HG03378 (cell line): ENCODE results near the gene SCYL1.

ENCODE experiments used
- ATAC-seq: cut with Tn5 transposase; IDR thresholded peaks from one replicate; pipeline ENCODE4 v1.9.1; 2021; ENCODE audit warnings: mild to moderate bottlenecking, moderate library complexity; ENCODE audit not compliant: unreplicated experiment

SCYL1 gene

GRCh38 chr11:65551572-65552387 lies 26.9 kb downstream of the SCYL1 start:
- no peak for ATAC-seq

GRCh38 chr11:65552388-65552951 lies 27.6 kb downstream of the SCYL1 start:
- no peak for ATAC-seq

- ATAC-seq = no peak
Measured at GRCh38 chr11:65553301-65554001, 28.6 kb downstream of the SCYL1 start.

- ATAC-seq = no peak
Measured at GRCh38 chr11:65554057-65554818, 29.4 kb downstream of the SCYL1 start.

GRCh38 chr11:65554842-65555430 lies 30.1 kb downstream of the SCYL1 start:
- ATAC-seq = no peak

- no peak for ATAC-seq
Measured at GRCh38 chr11:65555693-65556231, 30.9 kb downstream of the SCYL1 start.

- ATAC-seq = no peak
Measured at GRCh38 chr11:65556470-65557279, 31.8 kb downstream of the SCYL1 start.

- ATAC-seq = no peak
Measured at GRCh38 chr11:65557280-65558001, 32.6 kb downstream of the SCYL1 start.

GRCh38 chr11:65558002-65558929 lies 33.4 kb downstream of the SCYL1 start, which contains the start of gene LTBP3:
Gene LTBP3, minus strand, starts transcription at chr11:65558359. Its CDS starts 400 bp downstream, at chr11:65557959.
- ATAC-seq = no peak

- no peak for ATAC-seq
Measured at GRCh38 chr11:65558930-65559509, 34.1 kb downstream of the SCYL1 start.

GRCh38 chr11:65559535-65559934 lies 34.7 kb downstream of the SCYL1 start:
- no peak for ATAC-seq

GRCh38 chr11:65559951-65560537 lies 35.2 kb downstream of the SCYL1 start:
- no peak for ATAC-seq

GRCh38 chr11:65560555-65561418 lies 35.9 kb downstream of the SCYL1 start:
- ATAC-seq = no peak

- no peak for ATAC-seq
Measured at GRCh38 chr11:65562020-65562419, 37.1 kb downstream of the SCYL1 start.

GRCh38 chr11:65562788-65563187 lies 37.9 kb downstream of the SCYL1 start:
- no peak for ATAC-seq

- no peak for ATAC-seq
Measured at GRCh38 chr11:65563601-65564000, 38.7 kb downstream of the SCYL1 start.
